Measurements from ENCODE around the gene AP3D1. TPM values are rescaled to one million over a fixed set of nuclear protein-coding genes. Genes with fewer than 3 reads are reported as not detected.

The AP3D1 gene
- total and polyA plus RNA-seq, 2 donors (not counting 3 experiments of a cell fraction or from before 2014, with no cell fraction given) = 130 to 137 TPM

DNA sequence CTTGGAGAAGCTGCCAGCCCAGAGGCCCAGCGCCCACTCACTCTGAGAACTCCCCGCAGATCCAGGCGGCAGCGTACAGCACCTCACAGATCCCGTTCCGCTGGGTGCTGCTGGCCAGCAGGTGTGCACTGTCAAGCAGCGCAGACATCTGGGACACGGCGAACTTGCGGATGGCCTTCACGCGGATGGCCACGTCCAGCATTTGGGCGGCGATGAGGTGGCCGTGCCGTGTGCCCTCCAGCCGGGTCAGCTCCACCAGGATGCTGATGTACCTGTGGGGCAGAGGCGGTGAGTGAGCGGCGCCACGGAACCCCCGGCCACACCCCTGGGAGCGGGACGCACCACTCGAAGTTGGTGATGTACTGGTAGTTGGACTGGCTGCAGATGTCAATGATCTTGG is 30.5 kb downstream of the AP3D1 start:
- Histone ChIP-seq H3K4me2 (ENCODE audit: insufficient read depth, low read length) (no peak overlapping the region), H2AFZ (ENCODE audit: low read depth, low read length) (no peak overlapping the region), H3K4me1 (ENCODE audit: control insufficient read depth, extremely low read depth, insufficient read depth, low read length) (no peaks in the 10 kb centered on the region), H3K27me3 (ENCODE audit: control insufficient read depth in 2 of 2, insufficient read depth in 2 of 2, low read length in 2 of 2) (no peaks in the 10 kb centered on the region), H3K79me2 (ENCODE audit: control insufficient read depth, insufficient read depth, low read length) (no peaks in the 10 kb centered on the region), H3K9me1 (replicated peaks; ENCODE audit: control insufficient read depth, extremely low read depth, insufficient read depth, low read length) (no peaks in the 10 kb centered on the region), H3K36me3 (ENCODE audit: control insufficient read depth in 2 of 2, extremely low read depth in 1 of 2, insufficient read depth in 2 of 2, low read length in 2 of 2) (peaks cover 24 to 84% of the 10 kb centered on the region in 2 experiments), H3K9me3 (replicated peaks; ENCODE audit: control insufficient read depth, insufficient read depth, low read length) (no peaks in the 10 kb centered on the region), H3K27ac (ENCODE audit: insufficient read depth, low read depth, low read length) (no peak overlapping the region), H3K4me3 (replicated peaks in 1 of 3; ENCODE audit: insufficient read depth in 1 of 3, low read depth in 1 of 3, low read length in 3 of 3) (no peak overlapping the region), H4K20me1 (replicated peaks; ENCODE audit: control insufficient read depth, extremely low read depth, insufficient read depth, low read length) (no peaks in the 10 kb centered on the region), H3K9ac (replicated peaks; ENCODE audit: extremely low read depth, insufficient read depth, low read length) (no peak overlapping the region)
- DNase-seq (ENCODE audit: low read depth, low spot score) = no peak
- intact Hi-C loops (cut with micrococcal nuclease) = no loop called here
- POLR2A ChIA-PET = no interaction called here
- FAIRE-seq = no peak
- dilution Hi-C loops (cut with MboI; ENCODE audit: extremely low pct_ligation_motif_present, low sequenced_read_pairs) = no loop called here
- BruUV-seq (replicated peaks) = no TSS peak
- CTCF ChIA-PET = no interaction called here
- TF ChIP-seq MYC (IDR thresholded peaks at IDR 0.05; ENCODE audit: low read depth, low read length) = no peak
- TF ChIP-seq POLR2AphosphoS5 (IDR thresholded peaks at IDR 0.05; ENCODE audit: insufficient read depth, low read depth, low read length) = no peak
- no peak for TF ChIP-seq FOS (IDR thresholded peaks at IDR 0.05; ENCODE audit: borderline replicate concordance, insufficient read depth, low read length)
- TF ChIP-seq MAX (IDR thresholded peaks at IDR 0.05; ENCODE audit: insufficient read depth, insufficient read length) = no peak
- TF ChIP-seq, protein P1, sequence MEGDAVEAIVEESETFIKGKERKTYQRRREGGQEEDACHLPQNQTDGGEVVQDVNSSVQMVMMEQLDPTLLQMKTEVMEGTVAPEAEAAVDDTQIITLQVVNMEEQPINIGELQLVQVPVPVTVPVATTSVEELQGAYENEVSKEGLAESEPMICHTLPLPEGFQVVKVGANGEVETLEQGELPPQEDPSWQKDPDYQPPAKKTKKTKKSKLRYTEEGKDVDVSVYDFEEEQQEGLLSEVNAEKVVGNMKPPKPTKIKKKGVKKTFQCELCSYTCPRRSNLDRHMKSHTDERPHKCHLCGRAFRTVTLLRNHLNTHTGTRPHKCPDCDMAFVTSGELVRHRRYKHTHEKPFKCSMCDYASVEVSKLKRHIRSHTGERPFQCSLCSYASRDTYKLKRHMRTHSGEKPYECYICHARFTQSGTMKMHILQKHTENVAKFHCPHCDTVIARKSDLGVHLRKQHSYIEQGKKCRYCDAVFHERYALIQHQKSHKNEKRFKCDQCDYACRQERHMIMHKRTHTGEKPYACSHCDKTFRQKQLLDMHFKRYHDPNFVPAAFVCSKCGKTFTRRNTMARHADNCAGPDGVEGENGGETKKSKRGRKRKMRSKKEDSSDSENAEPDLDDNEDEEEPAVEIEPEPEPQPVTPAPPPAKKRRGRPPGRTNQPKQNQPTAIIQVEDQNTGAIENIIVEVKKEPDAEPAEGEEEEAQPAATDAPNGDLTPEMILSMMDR (IDR thresholded peaks at IDR 0.05; ENCODE audit: extremely low read depth in 1 of 2, insufficient read depth in 1 of 2, low read depth in 1 of 2, low read length in 2 of 2) = no peak
- no peak for TF ChIP-seq JUN (IDR thresholded peaks at IDR 0.05; ENCODE audit: borderline replicate concordance, insufficient read depth, insufficient read length, low read depth)
- no peak for TF ChIP-seq EZH2 (IDR thresholded peaks at IDR 0.05; ENCODE audit: borderline replicate concordance, low read depth, low read length, severe bottlenecking)
- TF ChIP-seq GATA2 (IDR thresholded peaks at IDR 0.05; ENCODE audit: insufficient read depth, insufficient read length, low read depth, low read length) = no peak
- no peak for TF ChIP-seq POLR2A (IDR thresholded peaks at IDR 0.05; ENCODE audit: low read depth, low read length)

Measured in endothelial cell of umbilical vein (primary cell).